ENCODE data around the gene IL34.
A peak's percentile ranks its signal among the peaks of the same experiment; 100 is the strongest.

The IL34 gene

DNA sequence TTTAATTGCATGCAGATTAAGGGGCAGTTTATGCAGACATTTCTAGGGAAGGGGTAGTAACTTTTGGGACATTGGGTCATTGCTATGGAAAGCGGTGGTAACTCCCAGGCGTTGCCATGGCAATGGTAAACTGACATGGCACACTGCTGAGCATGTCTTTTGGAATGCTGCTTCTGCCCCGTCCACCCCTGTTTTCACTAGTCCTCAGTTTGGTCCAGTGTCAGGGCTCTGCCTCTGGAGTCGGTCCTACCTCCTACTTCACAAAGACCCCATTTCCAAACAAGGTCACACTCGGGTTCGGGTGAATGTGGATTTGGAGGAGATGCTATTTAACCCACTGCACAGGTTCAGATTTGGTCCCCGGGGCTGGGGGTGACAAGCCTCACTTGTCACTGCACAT lies 2.9 kb downstream of the IL34 start:
- TF ChIP-seq, protein P1, sequence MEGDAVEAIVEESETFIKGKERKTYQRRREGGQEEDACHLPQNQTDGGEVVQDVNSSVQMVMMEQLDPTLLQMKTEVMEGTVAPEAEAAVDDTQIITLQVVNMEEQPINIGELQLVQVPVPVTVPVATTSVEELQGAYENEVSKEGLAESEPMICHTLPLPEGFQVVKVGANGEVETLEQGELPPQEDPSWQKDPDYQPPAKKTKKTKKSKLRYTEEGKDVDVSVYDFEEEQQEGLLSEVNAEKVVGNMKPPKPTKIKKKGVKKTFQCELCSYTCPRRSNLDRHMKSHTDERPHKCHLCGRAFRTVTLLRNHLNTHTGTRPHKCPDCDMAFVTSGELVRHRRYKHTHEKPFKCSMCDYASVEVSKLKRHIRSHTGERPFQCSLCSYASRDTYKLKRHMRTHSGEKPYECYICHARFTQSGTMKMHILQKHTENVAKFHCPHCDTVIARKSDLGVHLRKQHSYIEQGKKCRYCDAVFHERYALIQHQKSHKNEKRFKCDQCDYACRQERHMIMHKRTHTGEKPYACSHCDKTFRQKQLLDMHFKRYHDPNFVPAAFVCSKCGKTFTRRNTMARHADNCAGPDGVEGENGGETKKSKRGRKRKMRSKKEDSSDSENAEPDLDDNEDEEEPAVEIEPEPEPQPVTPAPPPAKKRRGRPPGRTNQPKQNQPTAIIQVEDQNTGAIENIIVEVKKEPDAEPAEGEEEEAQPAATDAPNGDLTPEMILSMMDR (conservative IDR thresholded peaks at IDR 0.05), result no peak
- H3K27ac ChIP-seq, result no peak overlapping the region

DNA sequence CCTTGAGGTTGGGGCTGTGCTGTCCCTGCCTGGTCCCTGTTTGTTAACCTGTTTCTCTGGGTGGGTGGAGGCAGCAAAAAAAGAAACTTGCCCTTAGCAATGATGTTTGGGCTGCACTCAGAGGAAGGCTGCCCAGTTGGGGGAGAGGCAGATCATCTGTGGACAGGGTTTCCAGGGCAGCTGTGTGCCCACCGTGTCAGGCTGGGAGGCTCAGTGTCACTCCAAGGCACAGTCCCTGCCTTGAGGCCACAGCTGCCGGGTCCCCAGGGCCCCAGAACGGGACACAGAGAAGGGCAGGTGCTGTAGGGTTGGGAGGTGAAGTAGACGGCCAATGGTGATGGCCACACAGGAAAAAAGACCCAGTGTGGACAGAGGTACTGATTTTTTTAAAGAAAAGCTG lies 3.9 kb downstream of the IL34 start:
- TF ChIP-seq, protein P1 (conservative IDR thresholded peaks at IDR 0.05), result no peak
- no peak overlapping the region for H3K27ac ChIP-seq

DNA sequence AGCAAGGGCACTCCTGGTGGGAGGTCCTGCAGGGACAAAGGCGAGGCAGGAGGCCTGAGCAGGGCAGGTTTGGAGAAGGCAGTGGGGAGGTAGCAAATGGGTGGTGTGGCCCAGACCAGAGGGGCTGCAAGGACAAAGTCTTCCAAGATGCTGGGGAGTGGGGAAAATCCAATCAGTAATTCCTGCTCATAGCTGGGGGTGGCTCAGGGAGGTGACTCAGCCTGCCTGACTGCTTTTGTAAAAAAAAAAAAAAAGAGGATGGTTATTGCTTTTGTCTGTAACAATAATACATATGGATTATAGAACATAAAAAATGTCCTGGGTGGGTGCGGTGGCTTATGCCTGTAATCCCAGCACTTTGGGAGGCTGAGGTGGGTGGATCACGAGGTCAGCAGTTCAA lies 5.2 kb downstream of the IL34 start:
- TF ChIP-seq, protein P1 (conservative IDR thresholded peaks at IDR 0.05), result no peak
- H3K27ac ChIP-seq, result no peak overlapping the region

DNA sequence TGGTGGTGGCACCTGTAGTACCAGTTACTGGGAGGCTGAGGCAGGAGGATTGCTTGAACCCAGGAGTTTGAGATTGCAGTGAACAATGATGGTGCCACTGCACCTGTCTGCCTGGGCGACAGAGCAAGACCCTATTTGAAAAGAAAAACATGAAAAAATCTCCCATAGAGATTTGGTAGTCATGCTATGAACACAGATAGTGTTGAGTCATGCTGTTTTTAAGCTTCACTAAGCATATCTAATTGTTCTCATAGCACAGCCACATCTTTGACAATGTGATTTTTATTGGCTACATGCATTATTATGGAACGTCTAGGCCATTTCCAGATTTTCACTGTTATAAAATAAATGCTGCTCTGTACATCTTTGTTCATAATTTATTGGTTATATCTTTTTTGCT lies 6.0 kb downstream of the IL34 start:
- H3K27ac ChIP-seq, result no peak overlapping the region
- TF ChIP-seq, protein P1 (conservative IDR thresholded peaks at IDR 0.05), result no peak

DNA sequence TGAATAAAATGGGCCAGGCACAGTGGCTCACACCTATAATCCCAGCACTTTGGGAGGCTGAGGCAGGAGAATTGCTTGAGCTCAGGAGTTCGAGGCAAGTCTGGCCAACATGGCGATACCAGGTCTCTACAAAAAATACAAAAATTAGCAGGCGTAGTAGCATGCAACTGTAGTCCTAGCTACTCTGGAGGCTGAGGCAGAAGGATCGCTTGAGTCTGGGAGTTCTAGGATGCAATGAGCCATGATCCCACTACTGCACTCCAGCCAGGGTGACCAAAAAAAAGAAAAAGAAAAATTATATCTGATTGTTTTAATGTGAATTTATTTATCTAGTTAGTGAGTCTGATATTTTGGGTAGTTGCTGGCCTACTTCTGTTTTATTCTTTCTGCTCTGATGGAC lies 7.0 kb downstream of the IL34 start:
- TF ChIP-seq, protein P1 (conservative IDR thresholded peaks at IDR 0.05), result no peak
- no peak overlapping the region for H3K27ac ChIP-seq

DNA sequence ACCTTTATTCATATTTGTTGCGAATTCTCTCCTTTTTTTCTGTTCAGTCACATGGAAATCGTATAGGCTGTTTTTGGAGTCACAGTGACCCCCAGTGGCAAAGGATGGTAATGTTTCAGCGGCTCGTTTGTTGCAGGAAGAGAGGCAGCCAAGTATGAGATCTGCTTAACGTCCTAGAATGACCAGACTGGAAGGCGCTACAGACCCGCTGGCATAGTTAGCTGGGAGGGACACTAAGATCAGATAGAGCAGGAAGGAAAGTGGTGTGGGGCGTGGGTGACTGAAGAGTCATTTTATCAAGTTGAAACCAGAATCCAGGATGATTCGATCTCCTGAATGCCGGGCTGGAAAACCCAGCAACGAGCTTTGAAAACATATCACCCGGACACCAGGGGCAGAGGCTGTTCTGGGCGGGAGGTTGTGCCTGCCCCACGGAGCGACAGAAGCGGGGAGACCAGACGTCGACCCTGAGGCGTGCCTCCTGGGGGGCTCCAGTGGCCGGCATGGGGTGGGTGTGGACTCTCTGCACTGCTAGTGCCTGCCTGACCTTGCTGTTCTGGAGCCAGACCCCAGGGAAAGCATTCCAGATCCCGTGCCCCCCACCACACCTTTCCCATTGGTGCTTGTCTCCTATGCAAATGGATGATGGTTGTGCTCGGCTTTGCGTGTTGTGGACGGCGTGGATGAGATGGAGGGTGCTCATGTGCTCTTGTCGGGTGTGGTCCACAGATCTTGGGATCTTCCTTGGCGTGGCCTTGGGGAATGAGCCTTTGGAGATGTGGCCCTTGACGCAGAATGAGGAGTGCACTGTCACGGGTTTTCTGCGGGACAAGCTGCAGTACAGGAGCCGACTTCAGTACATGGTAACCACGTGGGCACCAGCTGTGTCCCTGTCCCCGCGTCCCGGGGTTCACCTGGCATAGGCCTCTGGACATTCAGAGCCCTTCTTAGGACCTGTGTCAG lies 7.7 kb downstream of the IL34 start:
- no peak overlapping the region for H3K27ac ChIP-seq
- TF ChIP-seq, protein P1 (conservative IDR thresholded peaks at IDR 0.05), result peak; percentile 81

DNA sequence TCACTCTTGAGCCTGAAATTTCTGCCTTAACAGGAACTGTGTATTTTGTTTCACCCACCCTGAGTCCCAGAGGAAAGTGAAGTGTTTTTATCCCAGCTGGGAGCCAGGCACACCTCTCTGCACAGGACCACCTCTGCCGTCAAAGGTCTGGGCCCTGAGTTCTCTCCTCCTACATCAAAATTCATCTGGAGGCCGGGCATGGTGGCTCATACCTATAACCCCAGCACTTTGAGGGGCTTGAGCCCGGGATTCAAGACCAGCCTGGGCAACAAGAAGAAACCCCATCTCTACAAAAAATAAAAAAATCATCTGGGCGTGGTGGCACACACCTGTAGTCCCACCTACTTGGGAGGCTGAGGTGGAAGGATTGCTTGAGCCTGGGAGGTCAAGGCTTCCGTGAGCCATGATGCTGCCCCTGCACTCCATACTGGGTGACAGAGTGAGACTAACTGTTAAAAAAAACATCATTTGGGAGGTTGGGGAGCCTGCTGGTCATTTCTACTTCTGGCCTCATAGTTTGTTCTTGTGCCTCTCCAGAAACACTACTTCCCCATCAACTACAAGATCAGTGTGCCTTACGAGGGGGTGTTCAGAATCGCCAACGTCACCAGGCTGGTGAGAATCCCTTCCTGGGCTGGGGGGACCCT lies 9.8 kb downstream of the IL34 start:
- TF ChIP-seq, protein P1 (conservative IDR thresholded peaks at IDR 0.05), result no peak
- no peak overlapping the region; the same call in 1 of the 2 replicates for H3K27ac ChIP-seq

Measured in VCaP (cell line).